ENCODE results near the gene PPP1R27.

Gene PPP1R27

GRCh38 chr17:81810892-81811704 is 23.8 kb downstream of the PPP1R27 start:
- no peak for DNase-seq
- in situ Hi-C loops (cut with HindIII; ENCODE audit: low pct_ligation_motif_present, low pct_unique_long_range_greater_than_20kb, low sequenced_read_pairs) = no loop called here

DNA sequence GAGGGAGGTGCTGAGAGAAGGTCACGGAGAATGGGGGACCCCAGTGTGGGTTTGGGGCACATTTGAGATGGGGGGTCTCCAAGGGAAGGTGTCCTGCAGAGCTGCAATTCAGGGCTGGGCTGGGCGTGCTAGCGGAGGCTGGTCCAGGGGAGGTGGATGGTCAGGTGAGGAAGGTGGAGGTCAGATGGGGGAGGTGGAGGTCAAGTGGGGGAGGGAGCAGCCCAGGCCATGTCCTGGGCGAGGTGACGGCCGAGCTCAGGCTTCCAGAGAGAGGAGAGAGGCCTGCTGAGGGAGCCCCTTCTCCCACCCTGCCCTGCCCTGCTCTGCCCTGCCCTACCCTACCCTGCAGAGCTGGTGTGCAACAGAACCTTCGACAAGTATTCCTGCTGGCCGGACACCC is 24.4 kb downstream of the PPP1R27 start:
- in situ Hi-C loops (cut with HindIII; ENCODE audit: low pct_ligation_motif_present, low pct_unique_long_range_greater_than_20kb, low sequenced_read_pairs) = no loop called here
- no peak for DNase-seq

DNA sequence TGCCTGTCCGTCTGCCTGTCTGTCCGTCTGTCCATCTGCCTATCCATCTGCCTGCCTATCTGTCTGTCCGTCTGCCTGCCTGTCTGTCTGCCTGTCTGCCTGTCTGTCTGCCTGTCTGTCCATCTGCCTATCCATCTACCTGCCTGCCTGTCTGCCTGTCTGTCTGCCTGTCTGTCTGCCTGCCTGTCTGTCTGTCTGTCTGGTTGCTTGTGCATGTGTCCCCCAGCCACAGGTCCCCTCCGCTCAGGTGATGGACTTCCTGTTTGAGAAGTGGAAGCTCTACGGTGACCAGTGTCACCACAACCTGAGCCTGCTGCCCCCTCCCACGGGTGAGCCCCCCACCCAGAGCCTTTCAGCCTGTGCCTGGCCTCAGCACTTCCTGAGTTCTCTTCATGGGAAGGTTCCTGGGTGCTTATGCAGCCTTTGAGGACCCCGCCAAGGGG is 25.3 kb downstream of the PPP1R27 start:
- no peak for DNase-seq
- in situ Hi-C loops (cut with HindIII; ENCODE audit: low pct_ligation_motif_present, low pct_unique_long_range_greater_than_20kb, low sequenced_read_pairs) = no loop called here

DNA sequence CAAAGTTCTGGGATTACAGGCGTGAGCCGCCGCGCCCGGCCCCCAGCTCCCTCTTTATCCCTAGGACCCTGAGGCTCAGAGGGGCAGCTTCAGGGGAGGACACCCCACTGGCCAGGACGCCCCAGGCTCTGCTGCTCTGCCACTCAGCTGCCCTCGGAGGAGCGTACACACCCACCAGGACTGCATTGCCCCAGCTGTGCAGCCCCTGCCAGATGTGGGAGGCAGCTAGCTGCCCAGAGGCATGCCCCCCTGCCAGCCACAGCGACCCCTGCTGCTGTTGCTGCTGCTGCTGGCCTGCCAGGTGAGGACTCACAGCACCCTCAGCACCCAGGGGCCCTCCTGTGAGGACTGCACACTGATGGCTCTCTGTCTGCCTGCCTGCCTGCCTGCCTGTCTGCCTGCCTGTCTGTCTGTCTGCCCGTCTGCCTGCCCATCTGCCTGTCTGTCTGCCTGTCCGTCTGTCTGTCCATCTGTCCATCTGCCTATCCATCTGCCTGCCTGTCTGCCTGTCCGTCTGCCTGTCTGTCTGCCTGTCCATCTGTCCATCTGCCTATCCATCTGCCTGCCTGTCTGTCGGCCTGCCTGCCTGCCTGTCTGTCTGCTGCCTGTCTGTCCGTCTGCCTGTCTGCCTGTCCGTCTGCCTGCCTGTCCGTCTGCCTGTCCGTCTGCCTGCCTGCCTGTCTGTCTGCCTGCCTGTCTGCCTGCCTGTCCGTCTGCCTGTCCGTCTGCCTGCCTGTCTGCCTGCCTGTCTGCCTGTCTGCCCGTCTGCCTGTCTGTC is 25.9 kb downstream of the PPP1R27 start:
- in situ Hi-C loops (cut with HindIII; ENCODE audit: low pct_ligation_motif_present, low pct_unique_long_range_greater_than_20kb, low sequenced_read_pairs) = no loop called here
- DNase-seq = no peak

- in situ Hi-C loops (cut with HindIII; ENCODE audit: low pct_ligation_motif_present, low pct_unique_long_range_greater_than_20kb, low sequenced_read_pairs) = no loop called here
- DNase-seq = no peak
These were observed 27.0 kb downstream of the PPP1R27 start for GRCh38 chr17:81807839-81808238.

DNA sequence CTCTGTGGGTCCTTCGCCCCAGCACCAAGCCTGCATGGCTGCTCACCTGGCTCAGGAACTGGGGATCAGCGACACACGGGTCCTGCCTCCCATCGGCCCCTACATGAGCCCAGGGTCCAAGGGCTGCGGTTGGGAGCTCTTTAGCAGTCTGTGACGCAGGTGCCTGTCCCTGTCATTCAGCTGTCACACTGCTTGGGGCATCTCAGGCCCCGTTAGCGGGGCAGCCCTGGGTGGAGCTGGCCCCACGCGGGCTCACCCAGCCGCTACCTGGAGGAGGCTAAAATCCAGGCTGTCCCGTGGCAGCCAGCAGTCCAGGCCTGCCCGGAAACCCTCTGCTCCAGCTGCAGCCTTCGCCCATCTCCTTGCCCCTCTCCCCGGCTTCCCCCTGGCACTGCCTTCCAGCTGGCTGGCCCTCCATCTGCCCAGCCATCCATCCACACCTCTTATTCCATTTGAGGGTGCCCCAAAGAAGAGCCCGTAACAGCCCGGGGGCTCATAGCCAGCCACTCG is 27.6 kb downstream of the PPP1R27 start:
- in situ Hi-C loops (cut with HindIII; ENCODE audit: low pct_ligation_motif_present, low pct_unique_long_range_greater_than_20kb, low sequenced_read_pairs) = no loop called here
- no peak for DNase-seq

- no peak for DNase-seq
- in situ Hi-C loops (cut with HindIII; ENCODE audit: low pct_ligation_motif_present, low pct_unique_long_range_greater_than_20kb, low sequenced_read_pairs) = no loop called here
These were observed 28.2 kb downstream of the PPP1R27 start for GRCh38 chr17:81806461-81807209.

DNA sequence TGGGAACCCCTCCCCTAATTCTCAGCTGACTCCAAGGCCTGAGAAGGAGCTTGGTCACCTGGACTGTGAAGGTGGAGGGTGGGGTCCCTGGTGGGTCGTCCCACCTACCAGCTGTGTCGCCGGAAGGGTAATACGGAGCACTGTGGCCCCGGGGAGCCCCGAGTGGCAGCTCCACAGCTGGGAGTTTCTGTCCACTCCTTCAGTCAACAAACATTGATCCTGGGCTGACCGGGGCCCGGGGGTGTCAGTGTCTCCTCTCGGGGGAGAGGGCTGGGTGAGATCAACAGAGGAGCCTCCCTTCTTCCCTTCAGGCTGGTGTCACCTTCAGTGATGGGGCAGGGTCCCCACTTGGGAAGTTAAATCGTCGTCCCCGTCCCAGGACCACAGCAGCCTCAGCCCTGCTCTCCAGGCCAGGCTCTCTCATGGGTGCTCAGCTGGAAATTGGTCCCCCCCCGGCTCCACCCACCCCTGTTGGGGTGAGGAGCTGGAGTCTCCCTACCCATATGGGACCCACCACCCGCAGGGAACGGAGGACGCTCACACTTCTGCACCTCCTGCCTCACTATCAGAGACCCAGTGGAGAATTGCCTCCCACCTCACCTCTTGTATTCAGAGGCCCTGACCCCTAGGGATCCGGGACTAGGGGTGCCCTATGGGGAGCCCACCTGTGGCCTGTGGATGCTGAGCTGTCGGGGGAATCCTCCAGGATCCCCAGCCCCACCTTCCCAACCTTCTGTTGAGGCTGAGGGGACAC is 29.0 kb downstream of the PPP1R27 start:
- DNase-seq = no peak
- in situ Hi-C loops (cut with HindIII; ENCODE audit: low pct_ligation_motif_present, low pct_unique_long_range_greater_than_20kb, low sequenced_read_pairs) = no loop called here

DNA sequence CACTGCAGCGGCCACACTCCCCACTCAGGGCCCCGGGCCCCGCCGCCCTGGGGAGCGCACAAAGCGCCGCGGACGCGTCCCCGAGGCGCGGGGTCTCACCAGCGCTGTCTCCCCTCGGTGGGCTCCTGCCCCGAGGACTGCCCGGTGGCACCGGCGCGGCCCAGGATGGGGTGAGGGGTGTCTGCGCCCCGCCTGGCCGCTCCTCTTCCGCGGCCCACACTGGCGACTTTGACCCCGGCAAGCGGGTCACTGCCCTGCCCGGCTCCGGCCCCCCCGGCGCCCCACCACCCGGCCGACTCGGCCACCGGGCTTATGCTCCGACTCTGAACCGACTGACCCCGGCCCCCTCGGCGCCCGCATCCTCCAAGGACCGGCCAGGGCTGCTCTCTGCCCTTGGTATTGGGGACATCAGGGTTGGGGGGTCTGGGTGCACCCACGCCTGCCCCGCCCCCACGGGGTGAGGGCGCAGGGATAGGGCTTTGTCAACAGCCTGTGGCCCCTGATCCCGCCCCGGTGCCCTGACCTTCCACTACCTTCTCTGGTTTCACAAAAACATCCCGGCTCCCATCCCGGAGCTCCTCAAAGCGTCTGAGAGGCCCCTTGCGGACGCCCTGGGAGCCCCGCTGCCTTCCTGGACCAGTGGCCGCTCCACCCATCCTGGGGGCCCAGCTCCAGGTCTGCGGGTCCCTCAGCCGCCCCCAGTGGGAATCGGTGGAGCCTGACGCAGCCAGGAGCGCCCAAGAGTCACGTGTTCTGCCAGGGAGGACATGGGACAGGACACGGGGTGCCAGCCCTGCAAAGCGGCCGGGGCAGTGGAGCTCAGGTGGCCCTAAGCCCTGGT is 30.1 kb downstream of the PPP1R27 start:
- DNase-seq = no peak
- in situ Hi-C loops (cut with HindIII; ENCODE audit: low pct_ligation_motif_present, low pct_unique_long_range_greater_than_20kb, low sequenced_read_pairs) = no loop called here

- DNase-seq = no peak
- in situ Hi-C loops (cut with HindIII; ENCODE audit: low pct_ligation_motif_present, low pct_unique_long_range_greater_than_20kb, low sequenced_read_pairs) = no loop called here
These were observed 30.9 kb downstream of the PPP1R27 start, which contains the start of gene GCGR for GRCh38 chr17:81803728-81804558. GCGR (plus strand) TSS chr17:81804150; CDS start chr17:81809019, 4,869 bp downstream.

- no peak for DNase-seq
- in situ Hi-C loops (cut with HindIII; ENCODE audit: low pct_ligation_motif_present, low pct_unique_long_range_greater_than_20kb, low sequenced_read_pairs) = no loop called here
These were observed 31.8 kb downstream of the PPP1R27 start for GRCh38 chr17:81802856-81803643.

- in situ Hi-C loops (cut with HindIII; ENCODE audit: low pct_ligation_motif_present, low pct_unique_long_range_greater_than_20kb, low sequenced_read_pairs) = no loop called here
- no peak for DNase-seq
These were observed 32.6 kb downstream of the PPP1R27 start for GRCh38 chr17:81802048-81802758.

DNA sequence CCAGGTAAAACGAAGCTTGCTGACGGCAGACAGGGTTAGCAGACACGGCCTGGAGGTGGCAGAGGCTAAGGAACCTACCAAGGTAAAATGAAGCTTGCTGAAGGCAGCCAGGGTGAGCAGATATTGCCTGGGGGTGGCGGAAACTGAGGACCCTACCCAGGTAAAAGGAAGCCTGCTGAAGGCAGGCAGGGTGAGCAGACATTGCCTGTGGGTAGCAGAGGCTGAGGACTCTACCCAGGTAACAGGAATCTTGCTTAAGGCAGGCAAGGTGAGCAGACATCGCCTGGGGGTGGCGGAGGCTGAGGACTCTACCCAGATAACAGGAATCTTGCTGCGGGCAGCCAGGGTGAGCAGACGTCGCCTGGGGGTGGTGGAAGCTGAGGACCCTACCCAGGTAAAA is 33.5 kb downstream of the PPP1R27 start:
- in situ Hi-C loops (cut with HindIII; ENCODE audit: low pct_ligation_motif_present, low pct_unique_long_range_greater_than_20kb, low sequenced_read_pairs) = no loop called here
- DNase-seq = no peak

- in situ Hi-C loops (cut with HindIII; ENCODE audit: low pct_ligation_motif_present, low pct_unique_long_range_greater_than_20kb, low sequenced_read_pairs) = no loop called here
- no peak for DNase-seq
These were observed 40.3 kb downstream of the PPP1R27 start for GRCh38 chr17:81794509-81794908.

GRCh38 chr17:81794074-81794476 is 40.8 kb downstream of the PPP1R27 start:
- no peak for DNase-seq
- in situ Hi-C loops (cut with HindIII; ENCODE audit: low pct_ligation_motif_present, low pct_unique_long_range_greater_than_20kb, low sequenced_read_pairs) = no loop called here

Measured in ACHN (cell line).